TTC549 (cell line): ENCODE data around the gene FADS1.

Source experiments
- FAIRE-seq: peaks from 2 replicates; lab custom pipeline; 2012; peaks lifted over from hg19 to GRCh38; lab: Jason Lieb, UNC

Gene FADS1

GRCh38 chr11:61826930-61827570, 10.2 kb upstream of the FADS1 start:
- no peak for FAIRE-seq

- no peak for FAIRE-seq
Observed at GRCh38 chr11:61820174-61820573, 3.4 kb upstream of the FADS1 start.

DNA sequence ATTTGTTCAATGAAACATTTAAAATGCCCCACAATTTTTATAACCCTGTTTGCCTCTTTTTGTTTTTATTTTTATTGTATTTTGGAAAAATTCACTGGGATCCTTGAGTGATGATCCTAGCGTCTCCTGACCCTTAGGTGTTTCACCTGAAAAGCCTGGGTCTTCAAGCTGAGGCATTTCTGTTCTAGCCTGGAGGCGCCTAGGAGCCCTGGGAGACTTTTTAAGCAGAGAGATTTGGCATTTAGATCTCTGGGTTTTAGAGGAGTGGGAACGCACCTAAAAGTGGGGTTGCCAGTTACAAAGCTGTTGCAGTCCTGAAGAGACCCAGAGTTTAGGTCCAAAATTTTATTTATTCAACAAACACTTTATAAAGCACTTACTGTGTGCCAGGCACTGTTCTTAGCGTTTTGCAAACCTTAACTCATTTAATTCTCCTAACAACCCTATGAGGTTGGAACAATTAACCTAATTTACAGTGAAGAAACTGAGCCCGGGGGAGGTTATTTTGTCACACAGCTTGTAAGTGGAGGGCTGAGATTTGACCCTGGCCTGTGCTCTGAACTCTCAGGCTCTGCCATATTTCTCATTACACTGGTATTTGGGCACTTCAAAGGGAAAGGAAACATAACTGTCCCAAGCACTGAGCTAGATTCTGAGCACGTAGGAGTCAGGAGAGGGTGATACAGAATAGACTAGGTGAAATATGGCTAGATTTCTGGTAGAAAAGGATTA, 834 bp upstream of the FADS1 start:
- FAIRE-seq = no peak

GRCh38 chr11:61815790-61816735, 740 bp downstream of the FADS1 start:
- no peak for FAIRE-seq

- peak; percentile 46 for FAIRE-seq
Observed at GRCh38 chr11:61814958-61815789, 1.6 kb downstream of the FADS1 start.

GRCh38 chr11:61814247-61814957, 2.4 kb downstream of the FADS1 start:
- FAIRE-seq = no peak

DNA sequence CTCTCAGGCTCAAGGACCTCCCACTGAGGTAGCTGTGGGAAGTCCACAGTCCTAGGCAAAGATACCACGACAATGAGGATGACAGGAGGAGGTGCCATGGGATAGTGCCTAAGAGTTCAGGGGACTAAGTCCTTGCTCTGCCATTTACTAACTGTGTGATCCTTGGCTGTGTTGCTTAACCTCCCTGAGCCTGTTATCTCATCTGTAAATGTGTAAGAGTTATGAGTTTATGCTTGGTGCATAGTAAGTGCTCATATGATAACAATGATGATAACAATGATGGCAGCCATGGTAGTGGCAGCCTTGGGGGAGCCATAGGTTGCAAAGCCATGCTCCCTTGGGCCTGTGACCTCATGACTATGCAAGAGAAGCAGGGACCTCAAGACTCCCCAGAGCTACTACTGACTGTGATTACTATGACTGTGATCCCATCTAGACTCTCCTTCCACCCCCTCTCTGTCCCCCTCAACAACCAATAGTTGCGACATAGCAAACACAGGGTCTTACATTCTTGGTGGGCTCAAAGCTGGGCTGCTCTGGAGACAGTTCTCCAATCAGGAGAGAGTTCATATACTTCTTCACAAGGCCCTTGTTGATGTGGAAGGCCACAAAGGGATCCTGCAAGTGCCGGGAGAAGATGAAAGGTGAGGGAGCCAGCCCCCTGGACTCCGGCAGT, 3.9 kb downstream of the FADS1 start:
- FAIRE-seq = no peak

- FAIRE-seq = no peak
Observed at GRCh38 chr11:61811831-61812230, 5.0 kb downstream of the FADS1 start.

- FAIRE-seq = no peak
Observed at GRCh38 chr11:61810671-61811175, 6.1 kb downstream of the FADS1 start.

- no peak for FAIRE-seq
Observed at GRCh38 chr11:61806785-61807184, 10.0 kb downstream of the FADS1 start.

DNA sequence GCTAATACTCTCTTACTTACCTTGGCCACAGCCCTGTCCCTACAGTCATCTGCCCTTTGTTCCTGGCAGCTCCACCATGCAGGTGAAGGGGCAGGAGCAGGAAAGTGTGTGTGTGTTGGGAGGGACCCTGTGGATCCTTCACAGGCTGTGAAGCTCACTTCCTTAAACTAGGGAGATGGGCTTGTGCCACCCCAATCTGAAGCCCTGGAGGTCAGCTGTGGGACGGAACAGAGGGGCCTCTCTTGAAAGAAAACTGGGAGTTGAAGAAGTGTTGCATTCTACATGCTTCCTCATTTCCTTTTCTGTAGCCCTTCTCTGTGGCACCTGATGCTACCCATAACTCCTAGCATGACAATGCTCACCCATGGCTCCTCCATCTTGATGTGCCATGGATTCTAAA, 11.7 kb downstream of the FADS1 start:
- no peak for FAIRE-seq

GRCh38 chr11:61803889-61804647, 12.7 kb downstream of the FADS1 start:
- FAIRE-seq = no peak

DNA sequence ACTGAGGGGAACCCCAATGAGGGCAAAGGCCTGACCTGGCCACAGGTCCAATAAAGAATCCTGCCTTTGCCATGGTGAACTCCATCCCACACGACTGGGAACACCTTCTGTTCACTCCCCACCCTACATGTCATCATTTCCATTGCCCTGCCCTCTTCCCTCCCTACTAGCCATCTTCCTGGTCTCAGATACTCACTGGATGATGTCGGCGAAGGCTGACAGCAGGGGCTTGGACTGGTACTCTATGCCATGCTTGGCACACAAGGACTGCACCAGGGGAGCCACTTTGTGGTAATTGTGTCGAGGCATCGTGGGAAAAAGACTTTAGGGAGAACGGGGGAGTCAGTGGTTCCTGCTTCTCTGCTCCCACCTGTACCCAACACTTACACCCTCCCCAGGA, 14.2 kb downstream of the FADS1 start:
- FAIRE-seq = no peak

- no peak for FAIRE-seq
Observed at GRCh38 chr11:61800331-61801281, 16.2 kb downstream of the FADS1 start.

GRCh38 chr11:61799665-61800284, 17.0 kb downstream of the FADS1 start:
- FAIRE-seq = no peak

- peak; percentile 56 for FAIRE-seq
Observed at GRCh38 chr11:61797263-61797944, 19.4 kb downstream of the FADS1 start.

DNA sequence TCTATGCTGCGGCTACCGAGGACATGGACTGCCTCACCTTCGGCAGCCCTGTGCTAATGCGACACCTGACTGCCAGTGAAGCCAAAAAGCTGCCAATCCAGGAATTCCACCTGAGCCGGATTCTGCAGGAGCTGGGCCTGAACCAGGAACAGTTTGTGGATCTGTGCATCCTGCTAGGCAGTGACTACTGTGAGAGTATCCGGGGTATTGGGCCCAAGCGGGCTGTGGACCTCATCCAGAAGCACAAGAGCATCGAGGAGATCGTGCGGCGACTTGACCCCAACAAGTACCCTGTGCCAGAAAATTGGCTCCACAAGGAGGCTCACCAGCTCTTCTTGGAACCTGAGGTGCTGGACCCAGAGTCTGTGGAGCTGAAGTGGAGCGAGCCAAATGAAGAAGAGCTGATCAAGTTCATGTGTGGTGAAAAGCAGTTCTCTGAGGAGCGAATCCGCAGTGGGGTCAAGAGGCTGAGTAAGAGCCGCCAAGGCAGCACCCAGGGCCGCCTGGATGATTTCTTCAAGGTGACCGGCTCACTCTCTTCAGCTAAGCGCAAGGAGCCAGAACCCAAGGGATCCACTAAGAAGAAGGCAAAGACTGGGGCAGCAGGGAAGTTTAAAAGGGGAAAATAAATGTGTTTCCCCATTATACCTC, 20.8 kb downstream of the FADS1 start:
- FAIRE-seq = no peak
